Renal pelvis (tissue), 4 donors: ENCODE results near the gene CCBE1. TPM values are rescaled to one million over a fixed set of nuclear protein-coding genes. Genes with fewer than 3 reads are reported as not detected.
A peak's percentile ranks its signal among the peaks of the same experiment; 100 is the strongest.

ENCODE experiments used
- DNase-seq: peaks from one replicate; pipeline ENCODE4 v3.0.0-alpha.2; 2013
- polyA plus RNA-seq, 3 donors: library from polyadenylated mRNA; unstranded; fragments of 120-200 nt; gene quantifications; one replicate each; pipeline ENCODE4 v1.2.1, GENCODE V29; 2013; ENCODE audit not compliant: insufficient read length in 3 of 3

CCBE1 gene
- polyA plus RNA-seq, 3 donors, result 23.9 to 31.3 (median 28.8) TPM

DNA sequence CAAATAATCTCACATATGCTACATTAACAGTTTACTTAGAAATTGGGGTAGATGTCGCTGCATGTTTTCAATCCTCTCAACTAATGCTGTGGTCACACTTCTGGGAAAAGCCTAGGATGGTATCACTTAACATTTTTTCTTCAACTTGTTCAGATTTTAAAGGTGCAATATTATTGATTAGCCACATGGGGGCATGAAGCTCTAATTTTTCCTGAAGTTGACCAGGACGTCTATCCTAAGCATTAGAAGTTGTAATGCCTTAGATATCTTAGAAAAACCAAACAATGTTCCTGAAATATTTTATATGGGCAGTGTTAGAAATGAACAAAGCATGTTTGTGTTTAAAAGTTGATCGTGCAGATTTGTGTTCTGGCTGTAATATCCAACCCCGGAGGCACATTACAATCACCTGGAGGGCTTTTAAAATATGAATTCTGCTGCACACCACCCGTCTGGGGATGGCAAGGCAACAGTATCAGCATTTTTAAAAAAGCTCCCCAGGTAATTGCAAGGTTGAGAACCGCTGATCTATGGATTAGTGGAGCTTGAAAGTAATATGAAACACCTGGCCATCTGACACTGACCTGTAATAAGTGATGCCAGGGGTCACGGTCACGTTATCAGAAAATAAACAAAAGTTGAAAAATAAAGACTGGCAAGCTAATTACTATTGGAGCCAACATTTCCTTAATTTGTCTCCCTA lies 237.7 kb downstream of the CCBE1 start:
- DNase-seq, result peak; percentile 46

DNA sequence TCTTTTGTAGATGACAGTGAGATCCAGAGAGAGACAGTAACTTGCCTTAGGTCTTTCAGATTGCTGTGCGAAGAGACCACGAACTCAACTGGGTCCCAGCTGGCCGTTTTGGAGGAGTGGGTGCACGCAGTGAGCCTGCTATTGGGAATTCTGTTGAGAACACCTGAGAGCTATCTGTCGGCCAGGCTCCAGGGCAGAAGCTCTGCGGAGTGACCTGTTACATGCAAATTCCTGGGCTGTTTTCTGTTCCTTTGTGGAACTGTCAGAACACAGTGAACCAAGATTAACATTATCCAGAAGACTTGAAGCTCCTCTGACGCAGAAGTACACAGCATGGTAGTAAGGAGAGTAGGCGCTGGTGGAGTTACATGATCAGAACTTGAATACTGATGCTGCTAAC lies 238.6 kb downstream of the CCBE1 start:
- DNase-seq, result no peak

DNA sequence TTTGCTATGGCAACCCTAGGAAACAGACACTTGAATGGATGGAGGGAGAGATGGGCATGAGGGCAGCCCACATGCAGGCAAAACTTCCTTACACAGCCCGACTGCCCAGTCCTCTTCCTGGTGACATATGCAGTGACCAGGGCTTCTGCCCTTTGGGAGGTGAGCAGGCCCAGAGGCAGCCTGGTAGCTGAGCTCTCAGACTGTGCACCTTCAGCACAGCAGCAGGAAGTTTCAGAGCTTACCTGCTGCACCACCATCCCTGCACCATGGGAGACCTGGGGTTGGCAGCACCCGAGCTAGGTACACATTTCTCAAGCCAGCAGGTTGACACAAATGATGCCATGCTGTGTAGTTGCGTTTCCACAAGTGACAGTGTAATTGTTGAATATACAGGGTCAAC lies 240.6 kb downstream of the CCBE1 start:
- no peak for DNase-seq

DNA sequence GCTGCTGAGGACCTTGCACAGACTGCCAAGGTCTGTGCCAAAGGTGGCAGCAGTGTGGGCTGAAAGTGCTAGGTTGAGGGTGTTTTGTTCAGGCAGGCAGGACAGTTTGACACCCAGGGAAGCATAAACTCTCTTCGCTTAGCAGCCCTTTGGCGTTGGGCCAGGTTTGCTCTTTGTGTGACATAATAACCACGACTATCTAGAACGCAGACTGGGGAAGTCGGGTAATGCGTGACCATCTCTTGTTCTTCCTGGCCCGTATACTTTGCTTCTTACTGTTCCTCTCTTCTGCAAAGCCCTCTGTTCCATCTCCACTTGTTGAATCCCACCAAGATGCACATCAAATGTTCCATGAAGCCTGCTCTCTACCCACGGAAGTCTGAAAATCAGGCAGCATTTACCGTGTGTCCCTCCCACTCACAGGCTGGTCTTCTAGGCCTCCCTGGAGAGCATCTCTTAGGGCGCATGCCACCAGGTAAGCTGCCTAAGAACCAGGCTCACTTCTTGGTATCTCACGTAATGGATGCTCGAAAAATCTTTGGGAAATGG lies 241.4 kb downstream of the CCBE1 start:
- DNase-seq, result no peak

DNA sequence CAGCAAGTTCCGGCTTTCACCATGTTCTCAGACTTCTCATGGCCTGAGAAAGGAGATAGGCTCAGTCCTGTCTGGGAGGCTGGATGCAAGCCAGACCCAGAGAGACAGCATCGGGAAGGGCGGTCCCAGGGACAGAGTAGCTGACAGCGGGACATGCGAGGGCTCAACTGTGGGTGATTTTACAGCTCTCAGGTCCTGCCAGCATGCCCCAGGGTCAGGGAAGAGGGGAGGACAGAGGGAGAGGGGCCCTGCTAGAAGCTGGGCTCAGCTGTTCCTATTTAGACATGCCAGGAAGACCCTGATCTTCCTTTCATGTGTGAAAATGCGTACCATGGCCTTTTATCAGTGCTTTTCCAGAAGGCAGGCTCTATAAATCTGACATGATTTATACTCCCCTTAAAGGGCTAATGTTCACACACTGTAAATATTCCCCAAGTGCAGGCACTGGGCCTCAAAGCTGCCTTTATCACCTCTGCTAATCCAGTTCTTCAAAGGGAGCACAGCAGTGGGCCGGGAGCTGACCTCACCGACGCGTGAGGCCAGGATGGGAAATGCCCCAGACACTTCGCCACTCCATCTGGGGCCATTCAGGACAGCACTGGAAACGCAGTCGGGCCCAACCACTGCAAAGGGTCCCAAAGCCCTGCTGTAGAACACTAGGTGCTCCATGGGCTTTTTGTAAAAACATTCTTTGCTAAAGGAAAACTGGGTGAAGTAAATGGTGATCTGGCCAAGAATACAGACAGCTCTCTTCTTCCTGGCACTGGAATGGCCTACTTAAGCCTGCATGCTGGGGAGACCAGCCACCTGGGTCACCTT lies 242.1 kb downstream of the CCBE1 start:
- DNase-seq, result peak; percentile 24

DNA sequence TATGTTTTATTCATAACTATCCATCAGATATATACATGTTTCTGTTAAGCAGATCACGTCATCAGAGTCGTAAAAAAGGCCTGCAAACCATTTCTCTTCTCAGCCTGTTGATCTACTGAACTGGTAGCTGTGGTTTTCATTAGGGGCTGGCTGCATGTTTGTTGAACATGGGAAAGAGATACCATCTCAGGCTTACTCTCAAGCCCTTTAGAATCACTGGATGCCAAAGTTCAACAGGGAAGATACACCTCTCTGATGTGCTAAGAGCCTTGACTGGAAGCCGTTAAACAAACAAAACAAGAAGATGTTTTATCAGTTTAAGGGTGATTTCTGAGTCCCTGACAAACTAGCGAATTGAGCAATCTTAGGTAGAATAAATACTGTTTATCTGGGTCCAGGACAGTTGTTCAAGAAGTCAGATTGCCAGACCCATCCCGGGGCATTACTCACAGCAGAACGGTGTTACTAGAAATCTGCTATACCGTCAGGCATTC lies 243.7 kb downstream of the CCBE1 start:
- no peak for DNase-seq

DNA sequence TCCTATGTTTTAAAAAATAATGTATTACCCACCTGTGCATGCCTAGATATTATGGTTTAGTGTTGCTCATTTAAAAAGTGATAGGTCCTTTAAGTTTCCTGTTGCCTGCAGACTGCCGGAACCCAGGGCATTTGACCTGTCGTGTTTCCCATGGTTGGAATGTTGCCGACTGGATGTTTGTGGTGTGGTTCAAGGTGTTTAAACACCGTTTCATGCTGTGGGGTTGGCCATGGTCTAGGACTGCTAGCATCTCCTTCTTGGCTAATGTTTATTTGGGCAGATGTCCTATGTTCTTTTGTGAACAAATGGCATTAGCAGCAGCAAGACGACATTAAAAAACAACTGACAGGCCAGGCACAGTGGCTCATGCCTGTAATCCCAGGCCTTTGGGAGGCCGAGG lies 245.3 kb downstream of the CCBE1 start:
- no peak for DNase-seq

DNA sequence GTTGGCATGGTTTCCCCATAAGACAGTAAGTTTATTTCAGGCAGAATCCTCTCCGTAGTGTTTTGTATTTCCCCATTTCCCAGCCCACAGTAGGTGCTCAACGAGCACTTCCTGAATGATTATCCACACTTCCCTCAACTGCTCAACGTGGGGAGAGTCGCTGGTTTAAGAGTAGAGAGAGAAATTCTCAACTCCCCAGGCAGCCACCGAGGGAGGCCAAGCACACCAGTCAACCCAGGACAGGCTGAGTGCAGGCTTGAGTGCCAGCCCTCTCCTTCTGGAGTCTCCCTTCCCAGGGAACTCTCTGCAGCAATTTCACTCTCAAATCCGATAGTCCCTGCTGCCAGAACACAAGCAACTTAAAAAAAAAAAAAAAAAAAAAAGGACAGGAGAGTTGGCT lies 246.2 kb downstream of the CCBE1 start:
- DNase-seq, result no peak

DNA sequence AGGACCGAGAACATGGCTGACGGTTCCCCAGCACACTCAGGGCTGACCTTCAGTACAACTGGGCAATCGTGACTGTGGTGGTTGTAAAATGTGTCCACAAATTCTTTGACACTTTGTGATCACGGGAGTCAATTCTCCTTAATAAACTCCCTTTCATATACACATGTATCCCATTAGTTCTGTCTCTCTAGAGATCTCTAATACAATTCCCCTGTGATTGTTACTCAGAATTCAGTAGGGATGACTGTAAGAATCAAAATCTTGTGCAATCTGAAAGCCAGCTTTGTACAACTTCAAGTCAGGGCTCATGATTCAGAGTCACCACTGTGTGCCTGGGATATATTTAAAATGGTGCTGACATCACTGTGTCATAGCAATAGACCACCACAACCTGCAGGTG lies 248.7 kb downstream of the CCBE1 start:
- DNase-seq, result no peak

DNA sequence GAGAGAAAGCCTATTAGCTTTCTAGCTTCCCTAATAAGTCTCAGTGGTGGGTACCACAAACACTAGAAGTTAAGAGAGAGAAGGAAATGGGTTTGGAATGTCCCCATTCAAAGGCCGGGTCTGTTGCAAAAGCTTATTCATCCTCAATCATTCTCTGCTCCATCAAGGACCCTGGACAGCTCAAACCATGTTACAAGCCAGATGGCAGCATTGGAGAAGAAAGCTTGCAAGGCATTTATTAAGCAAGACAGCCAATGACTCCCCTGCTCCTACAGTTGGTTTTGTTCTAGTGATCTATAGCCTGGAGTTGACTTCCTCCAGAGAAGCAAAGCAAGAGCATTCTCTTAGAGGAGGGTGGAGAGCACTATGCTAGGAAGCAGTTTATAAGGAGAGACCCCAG lies 251.2 kb downstream of the CCBE1 start:
- DNase-seq, result peak; percentile 34

DNA sequence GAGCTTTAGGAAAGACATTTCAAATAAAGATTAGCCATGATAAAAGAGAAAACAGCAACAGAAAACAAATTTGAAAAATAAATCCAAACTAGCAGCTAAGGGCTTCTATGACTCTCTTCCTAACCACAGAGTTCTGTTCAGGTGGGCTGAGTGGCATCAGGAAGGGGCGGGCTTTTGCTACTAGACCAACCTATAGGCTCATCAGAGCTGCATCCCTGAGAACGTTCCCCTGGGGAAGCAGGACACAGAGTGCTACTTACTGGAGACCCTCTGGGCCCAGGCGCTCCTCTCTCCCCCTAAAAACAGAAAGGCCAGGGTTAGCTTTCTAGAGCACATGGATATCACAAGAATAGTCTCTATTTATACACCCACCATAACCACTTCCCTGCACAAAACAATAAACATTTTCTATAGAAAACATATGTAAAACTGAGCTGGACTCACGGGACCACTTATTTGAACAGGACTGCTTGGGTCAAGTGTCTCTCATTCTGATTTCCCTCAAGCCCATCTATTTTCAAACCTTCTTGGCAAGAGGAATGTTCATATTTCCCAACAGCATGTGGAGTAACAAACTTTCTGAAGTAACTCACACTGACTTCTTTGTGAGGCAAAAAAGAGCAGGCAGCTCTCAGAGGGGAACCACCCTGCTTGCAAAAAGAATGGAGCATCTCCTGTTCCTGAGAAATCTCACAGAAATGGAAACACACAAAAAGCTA lies 259.2 kb downstream of the CCBE1 start:
- no peak for DNase-seq

DNA sequence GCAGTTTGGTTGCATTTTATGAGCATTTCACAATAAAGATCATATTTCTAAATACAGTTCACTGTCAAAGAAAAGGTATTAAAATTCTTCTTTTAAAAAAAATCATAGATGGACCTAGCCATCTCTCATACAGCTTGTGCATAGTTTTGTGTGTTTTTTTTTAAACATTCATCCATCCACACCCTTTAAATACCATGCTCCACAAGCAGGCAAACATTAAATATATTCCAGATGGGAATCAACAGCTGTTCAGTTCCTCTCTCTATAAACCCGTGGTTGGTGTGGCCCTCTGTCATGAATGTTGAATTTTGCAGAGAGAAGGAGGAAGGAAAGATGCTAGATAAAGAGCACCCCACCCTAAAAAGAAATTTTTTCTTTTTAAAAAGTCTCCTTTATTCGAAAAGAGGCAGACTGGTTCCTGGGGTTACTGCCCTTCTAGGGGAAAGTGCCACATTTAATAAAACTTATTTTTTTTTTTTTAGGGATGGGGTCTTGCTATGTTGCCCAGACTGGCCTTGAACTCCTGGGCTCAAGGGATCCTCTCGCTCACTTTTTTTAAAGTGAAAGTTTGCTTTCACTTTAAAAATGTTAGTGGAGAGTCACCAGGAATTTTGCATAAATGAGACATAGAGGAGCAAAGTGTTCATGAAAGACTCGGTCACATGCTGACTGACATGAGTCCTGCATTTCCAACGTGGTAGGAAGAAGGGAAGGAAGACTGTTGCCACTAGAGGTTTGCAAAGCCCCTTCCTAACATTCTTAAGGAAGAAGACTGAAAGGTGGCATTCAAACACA lies 264.2 kb downstream of the CCBE1 start:
- DNase-seq, result no peak

DNA sequence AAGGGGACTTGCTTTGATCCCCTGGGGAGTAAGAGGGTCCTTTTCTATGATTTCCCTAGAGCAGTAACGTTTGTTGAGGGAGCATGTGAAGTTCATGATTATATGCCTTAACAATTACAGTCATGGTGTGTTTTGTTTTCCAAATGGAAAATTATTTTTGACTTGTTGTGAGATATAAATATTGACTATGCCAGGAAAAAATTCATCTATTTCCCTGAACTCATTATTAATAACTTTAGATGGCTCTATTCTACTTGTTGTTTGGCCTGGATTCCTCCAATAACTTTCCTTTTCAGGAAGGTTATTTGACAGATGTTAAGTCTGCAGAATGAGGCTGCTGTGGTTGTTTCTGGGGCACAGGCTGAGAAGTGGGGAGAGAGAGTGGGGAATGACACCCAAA lies 266.1 kb downstream of the CCBE1 start:
- DNase-seq, result no peak

DNA sequence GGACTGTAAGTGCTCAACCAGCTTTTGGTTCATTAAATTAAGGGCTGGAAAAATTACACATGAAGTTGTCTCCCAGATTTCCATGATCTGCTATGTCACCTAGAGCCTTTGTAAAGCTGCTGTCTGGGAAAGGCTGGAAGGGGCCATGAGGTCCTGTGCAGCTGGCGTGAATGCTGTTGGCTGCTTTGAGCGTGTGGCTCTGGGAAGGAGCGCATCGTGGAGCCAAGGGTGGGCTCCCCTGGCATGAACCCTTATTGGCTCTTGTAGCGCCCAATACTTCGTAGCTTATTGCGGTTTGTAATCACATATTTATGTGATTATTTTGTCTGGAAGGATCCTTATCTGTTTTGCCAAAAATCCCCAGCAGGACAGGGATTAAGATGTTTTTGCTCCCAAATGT lies 267.6 kb downstream of the CCBE1 start:
- no peak for DNase-seq

DNA sequence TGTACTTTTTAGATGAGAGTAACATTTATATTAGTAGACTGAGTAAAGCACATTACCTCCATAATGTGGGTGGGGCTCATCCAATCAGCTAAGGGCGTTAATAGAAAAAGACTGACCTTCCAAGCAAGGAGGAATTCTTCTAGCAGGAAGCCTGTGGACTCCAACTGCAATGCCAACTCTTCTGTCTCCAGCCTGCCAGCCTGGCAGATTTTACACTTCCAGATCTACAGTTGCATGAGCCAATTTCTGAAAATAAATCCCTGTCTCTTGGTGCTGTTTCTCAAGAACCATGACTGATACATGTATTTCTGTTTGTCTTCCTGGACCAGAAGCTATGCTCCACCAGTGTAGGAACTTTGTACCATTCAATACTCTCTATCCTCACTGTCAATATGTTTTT lies 269.2 kb downstream of the CCBE1 start:
- DNase-seq, result no peak

DNA sequence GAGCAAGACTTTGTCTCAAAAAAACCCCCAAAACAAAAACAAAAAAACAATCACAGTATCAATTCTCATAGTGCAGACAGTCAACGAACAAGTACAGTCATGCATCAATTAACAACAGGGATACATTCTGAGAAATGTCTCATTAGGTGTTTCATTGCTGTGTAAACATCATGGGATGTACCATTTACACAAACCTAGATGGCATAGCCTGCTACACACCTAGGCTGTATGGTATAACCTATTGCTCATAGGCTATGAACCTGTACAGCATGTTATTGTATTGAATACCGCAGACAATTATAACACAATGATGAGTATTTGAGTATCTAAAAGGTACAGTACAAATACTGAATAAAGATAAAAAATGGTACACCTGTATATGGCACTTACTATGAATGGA lies 270.4 kb downstream of the CCBE1 start:
- DNase-seq, result no peak

DNA sequence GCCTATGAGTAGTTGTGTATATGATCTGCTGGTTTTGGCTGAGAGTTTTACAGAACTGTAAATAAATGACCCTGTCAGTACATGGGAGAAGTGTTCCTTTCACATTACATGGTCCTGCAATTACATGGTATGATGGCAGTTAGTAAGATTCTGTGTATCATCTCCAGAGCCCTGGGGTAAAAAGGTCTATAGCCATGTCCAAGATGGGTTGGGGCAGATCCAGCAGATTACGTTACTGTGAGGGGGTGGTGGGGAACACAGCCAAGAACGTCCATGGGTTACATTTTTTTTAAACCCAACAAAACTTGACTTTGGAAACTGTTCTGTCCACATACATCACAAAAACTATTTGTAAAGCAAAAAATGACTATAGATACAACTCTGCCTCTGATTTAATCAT lies 274.0 kb downstream of the CCBE1 start:
- DNase-seq, result no peak

DNA sequence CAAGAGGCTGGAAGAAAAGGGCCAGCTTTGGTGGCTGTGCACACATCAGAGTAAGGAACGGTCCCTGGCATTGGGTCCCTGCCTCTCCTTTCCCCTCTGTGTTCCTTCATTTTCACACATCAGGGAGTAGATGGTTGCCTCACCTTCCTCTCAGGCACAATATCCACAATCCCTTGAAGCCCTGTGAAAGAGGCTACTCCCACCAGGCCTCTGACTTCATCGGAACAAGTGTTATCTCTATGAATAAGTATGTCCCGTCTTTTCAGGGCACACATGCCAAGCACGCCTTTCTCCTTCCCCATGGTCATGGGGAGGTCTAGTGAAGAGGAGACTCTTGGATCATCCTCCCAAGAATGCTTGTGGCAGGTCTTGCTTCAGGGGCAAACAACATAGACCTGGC lies 277.0 kb downstream of the CCBE1 start:
- no peak for DNase-seq

DNA sequence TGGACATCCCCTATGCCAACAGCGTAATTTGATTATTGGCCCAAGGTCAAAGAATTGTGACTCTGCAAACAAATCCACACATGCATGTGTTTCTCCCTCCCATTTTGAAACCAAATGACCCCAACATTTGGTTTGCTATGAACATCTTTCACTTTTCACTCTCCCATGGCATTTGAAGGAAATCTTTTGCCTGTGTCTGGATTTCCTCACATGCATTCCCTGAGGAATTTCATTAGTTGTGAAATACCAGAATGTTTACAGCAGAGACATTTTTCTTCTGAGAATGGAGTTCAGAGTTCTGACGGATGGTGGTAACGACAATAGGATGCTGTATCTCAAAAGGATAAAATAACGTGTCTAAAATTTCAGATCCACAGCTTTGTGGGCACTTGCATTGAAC lies 277.8 kb downstream of the CCBE1 start:
- no peak for DNase-seq

DNA sequence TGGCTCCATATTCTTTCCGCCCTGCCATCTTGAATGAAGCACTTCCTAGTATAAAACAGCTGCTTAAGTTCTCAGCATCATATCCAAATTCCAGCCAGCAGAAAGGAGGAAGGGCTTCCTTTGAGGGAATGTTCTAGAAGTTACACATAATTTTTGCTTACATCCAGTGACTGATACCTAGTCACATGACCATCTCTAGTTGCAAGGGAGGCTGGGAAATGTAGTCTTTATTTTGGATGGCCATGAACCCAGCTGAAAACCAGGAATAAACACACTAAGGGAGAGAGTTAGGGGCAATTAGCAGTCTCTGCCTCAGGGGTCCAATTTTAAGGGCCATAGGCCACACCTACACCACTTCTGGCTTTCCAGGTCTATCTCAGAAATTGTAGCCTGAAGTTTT lies 280.4 kb downstream of the CCBE1 start:
- DNase-seq, result no peak

DNA sequence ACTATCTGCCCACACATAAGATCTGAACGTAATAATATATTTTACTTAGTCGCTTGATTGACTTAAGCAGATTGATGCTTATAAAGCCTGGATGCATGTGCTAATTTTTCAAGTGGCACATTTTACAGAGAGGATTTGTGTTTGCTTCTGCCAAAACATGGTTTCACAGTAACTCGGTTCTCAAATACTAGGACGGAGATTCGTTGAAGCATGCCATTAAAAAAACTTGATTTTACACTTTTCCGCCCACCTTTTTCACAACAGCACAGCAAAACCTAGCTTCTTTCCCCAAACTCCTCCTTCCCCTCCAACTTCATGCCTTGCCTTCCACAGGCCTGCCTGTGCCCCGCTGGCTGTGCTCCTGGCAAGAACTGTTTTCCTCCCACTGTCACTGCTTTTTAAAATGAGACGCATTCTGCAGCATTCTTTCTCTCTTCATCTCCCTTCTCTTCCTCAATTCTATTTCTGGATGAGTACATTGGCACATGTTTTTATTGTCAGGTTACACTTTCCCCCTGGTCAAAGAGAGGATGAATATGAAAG lies 283.0 kb downstream of the CCBE1 start:
- no peak for DNase-seq
